ENCODE results near the gene FEZF1.

- TF ChIP-seq, protein P1, sequence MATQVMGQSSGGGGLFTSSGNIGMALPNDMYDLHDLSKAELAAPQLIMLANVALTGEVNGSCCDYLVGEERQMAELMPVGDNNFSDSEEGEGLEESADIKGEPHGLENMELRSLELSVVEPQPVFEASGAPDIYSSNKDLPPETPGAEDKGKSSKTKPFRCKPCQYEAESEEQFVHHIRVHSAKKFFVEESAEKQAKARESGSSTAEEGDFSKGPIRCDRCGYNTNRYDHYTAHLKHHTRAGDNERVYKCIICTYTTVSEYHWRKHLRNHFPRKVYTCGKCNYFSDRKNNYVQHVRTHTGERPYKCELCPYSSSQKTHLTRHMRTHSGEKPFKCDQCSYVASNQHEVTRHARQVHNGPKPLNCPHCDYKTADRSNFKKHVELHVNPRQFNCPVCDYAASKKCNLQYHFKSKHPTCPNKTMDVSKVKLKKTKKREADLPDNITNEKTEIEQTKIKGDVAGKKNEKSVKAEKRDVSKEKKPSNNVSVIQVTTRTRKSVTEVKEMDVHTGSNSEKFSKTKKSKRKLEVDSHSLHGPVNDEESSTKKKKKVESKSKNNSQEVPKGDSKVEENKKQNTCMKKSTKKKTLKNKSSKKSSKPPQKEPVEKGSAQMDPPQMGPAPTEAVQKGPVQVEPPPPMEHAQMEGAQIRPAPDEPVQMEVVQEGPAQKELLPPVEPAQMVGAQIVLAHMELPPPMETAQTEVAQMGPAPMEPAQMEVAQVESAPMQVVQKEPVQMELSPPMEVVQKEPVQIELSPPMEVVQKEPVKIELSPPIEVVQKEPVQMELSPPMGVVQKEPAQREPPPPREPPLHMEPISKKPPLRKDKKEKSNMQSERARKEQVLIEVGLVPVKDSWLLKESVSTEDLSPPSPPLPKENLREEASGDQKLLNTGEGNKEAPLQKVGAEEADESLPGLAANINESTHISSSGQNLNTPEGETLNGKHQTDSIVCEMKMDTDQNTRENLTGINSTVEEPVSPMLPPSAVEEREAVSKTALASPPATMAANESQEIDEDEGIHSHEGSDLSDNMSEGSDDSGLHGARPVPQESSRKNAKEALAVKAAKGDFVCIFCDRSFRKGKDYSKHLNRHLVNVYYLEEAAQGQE (IDR thresholded peaks at IDR 0.05), result no peak
- TF ChIP-seq, protein P2, sequence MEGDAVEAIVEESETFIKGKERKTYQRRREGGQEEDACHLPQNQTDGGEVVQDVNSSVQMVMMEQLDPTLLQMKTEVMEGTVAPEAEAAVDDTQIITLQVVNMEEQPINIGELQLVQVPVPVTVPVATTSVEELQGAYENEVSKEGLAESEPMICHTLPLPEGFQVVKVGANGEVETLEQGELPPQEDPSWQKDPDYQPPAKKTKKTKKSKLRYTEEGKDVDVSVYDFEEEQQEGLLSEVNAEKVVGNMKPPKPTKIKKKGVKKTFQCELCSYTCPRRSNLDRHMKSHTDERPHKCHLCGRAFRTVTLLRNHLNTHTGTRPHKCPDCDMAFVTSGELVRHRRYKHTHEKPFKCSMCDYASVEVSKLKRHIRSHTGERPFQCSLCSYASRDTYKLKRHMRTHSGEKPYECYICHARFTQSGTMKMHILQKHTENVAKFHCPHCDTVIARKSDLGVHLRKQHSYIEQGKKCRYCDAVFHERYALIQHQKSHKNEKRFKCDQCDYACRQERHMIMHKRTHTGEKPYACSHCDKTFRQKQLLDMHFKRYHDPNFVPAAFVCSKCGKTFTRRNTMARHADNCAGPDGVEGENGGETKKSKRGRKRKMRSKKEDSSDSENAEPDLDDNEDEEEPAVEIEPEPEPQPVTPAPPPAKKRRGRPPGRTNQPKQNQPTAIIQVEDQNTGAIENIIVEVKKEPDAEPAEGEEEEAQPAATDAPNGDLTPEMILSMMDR (IDR thresholded peaks at IDR 0.05; ENCODE audit: low read depth, low read length, missing input control), result no peak
- TF ChIP-seq SP1 (IDR thresholded peaks at IDR 0.05) (peak; percentile 71), TAF1 (conservative IDR thresholded peaks at IDR 0.05) (no peak), RAD21 (IDR thresholded peaks at IDR 0.05) (no peak), GABPA (IDR thresholded peaks at IDR 0.05 in 1 of 2, conservative IDR thresholded peaks at IDR 0.05 in 1 of 2) (peak in 1 of 2 donors; percentile 71), JUND (IDR thresholded peaks at IDR 0.05) (peak in 1 of 2 donors; percentile 36), FOXA1 (IDR thresholded peaks at IDR 0.05) (peak; percentile 97), YY1 (IDR thresholded peaks at IDR 0.05) (peak; percentile 46), HNF4A (conservative IDR thresholded peaks at IDR 0.05) (peak; percentile 24 to 48), RXRA (IDR thresholded peaks at IDR 0.05) (no peak)
- TF ChIP-seq, protein P3, sequence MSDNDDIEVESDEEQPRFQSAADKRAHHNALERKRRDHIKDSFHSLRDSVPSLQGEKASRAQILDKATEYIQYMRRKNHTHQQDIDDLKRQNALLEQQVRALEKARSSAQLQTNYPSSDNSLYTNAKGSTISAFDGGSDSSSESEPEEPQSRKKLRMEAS (IDR thresholded peaks at IDR 0.05), result no peak
- TF ChIP-seq, protein P4, sequence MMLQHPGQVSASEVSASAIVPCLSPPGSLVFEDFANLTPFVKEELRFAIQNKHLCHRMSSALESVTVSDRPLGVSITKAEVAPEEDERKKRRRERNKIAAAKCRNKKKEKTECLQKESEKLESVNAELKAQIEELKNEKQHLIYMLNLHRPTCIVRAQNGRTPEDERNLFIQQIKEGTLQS (IDR thresholded peaks at IDR 0.05), result no peak
These were observed at the start of gene FEZF1 for GRCh38 chr7:122304319-122304975.

All from liver (tissue), 3 donors.